A673 (cell line): ENCODE results near the gene ANO3. TPM values are rescaled to one million over a fixed set of nuclear protein-coding genes. Genes with fewer than 3 reads are reported as not detected.

Source experiments
- BruUV-seq: library from RNA; stranded (reverse); fragments of 400-500 nt; replicated peaks from 2 replicates; lab custom pipeline; 2021; lab: Mats Ljungman, UMichigan
- CTCF ChIA-PET: fragments of 300-600 bp; sonication (Branson Sonifier 250); formaldehyde crosslinking; loops from one replicate; lab custom pipeline; 2022; ENCODE audit warnings: antibody characterized with exemption; lab: Charles Lee
- POLR2A ChIA-PET: fragments of 300-600 bp; sonication (Branson Sonifier 250); formaldehyde crosslinking; loops from one replicate; lab custom pipeline; 2022; ENCODE audit warnings: antibody characterized with exemption; ENCODE audit not compliant: low non-redundant PET; lab: Charles Lee
- DNase-seq: peaks from one replicate; pipeline ENCODE4 v3.0.0-alpha.2; 2015; ENCODE audit warnings: low spot score
- H3K27ac ChIP-seq: fragments of 200-600 bp; sonication (generic); 2 replicates; pipeline ENCODE4 v1.5.1; 2016; ENCODE audit warnings: mixed run types, low read depth, mild to moderate bottlenecking, mixed read lengths, antibody characterized with exemption, low read length; ENCODE audit not compliant: poor library complexity, severe bottlenecking
- H3K27me3 ChIP-seq: fragments of 200-600 bp; sonication (generic); replicated peaks from 2 replicates; pipeline ENCODE4 v1.6.1; 2017; ENCODE audit warnings: mixed run types, low read depth, mild to moderate bottlenecking, mixed read lengths, antibody characterized with exemption, low read length; ENCODE audit not compliant: insufficient read depth, poor library complexity
- H3K36me3 ChIP-seq: fragments of 200-600 bp; sonication (generic); 2 replicates; pipeline ENCODE4 v1.6.1; 2016; ENCODE audit warnings: mixed run types, mild to moderate bottlenecking, mixed read lengths, antibody characterized with exemption, low read length; ENCODE audit not compliant: insufficient read depth, poor library complexity, severe bottlenecking
- H3K4me1 ChIP-seq: fragments of 200-600 bp; sonication (generic); 2 replicates; pipeline ENCODE4 v1.6.1; 2017; ENCODE audit warnings: mixed run types, mild to moderate bottlenecking, mixed read lengths, antibody characterized with exemption, low read length; ENCODE audit not compliant: insufficient read depth, poor library complexity, severe bottlenecking
- H3K4me3 ChIP-seq: fragments of 200-600 bp; sonication (generic); 2 replicates; pipeline ENCODE4 v1.5.1; 2016; ENCODE audit warnings: low read depth, mixed run types, mild to moderate bottlenecking, mixed read lengths, low read length; ENCODE audit not compliant: poor library complexity, severe bottlenecking
- H3K9me3 ChIP-seq: fragments of 200-600 bp; sonication (generic); 2 replicates; pipeline ENCODE4 v1.6.1; 2016; ENCODE audit warnings: mixed run types, low read depth, mild to moderate bottlenecking, mixed read lengths, antibody characterized with exemption, low read length; ENCODE audit not compliant: poor library complexity, severe bottlenecking
- EZH2 ChIP-seq: fragments of 200-600 bp; sonication (generic); IDR thresholded peaks from 2 replicates; pipeline ENCODE4 v1.6.1; 2017; ENCODE audit warnings: borderline replicate concordance, low read depth, mild to moderate bottlenecking, mixed read lengths, antibody characterized with exemption, low read length; ENCODE audit not compliant: poor library complexity, severe bottlenecking
- intact Hi-C: fragments of 100-400 bp; cut with micrococcal nuclease; formaldehyde crosslinking; loops from one replicate; pipeline ENCODE4 v1.10.0; 2022; ENCODE audit not compliant: unreplicated experiment
- total RNA-seq: library from RNA; stranded (reverse); gene quantifications from 2 replicates; pipeline ENCODE4 v1.2.3, GENCODE V29; 2021
- TF ChIP-seq, protein P1 (sequence below): fragments of 300-800, 200-600 bp; sonication (generic); conservative IDR thresholded peaks from 2 replicates; pipeline ENCODE4 v1.5.1; 2017; ENCODE audit warnings: low read depth, mild to moderate bottlenecking, antibody characterized with exemption, low read length, moderate library complexity, mixed read lengths

ANO3 gene
- total RNA-seq, 1 experiment from 2014 or later = not detected

DNA sequence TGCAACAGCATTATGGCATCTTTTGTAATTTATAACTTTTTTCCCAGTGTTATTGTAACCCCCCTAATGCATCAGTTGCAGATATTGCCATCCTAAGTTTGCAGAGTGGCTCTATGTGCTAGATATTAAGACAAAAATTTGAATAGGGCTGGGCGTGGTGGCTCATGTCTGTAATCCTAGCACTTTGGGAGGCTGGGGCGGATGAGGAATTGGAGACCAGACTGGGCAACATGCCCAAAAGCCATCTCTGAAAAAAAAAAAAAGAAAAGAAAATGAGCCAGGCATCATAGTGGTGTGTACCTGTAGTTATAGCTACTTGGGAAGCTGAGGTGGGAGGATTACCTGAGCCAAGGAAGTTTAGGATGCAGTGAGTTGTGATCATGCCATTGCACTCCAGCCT lies 290.3 kb downstream of the ANO3 start:
- no peak overlapping the region for H3K27ac ChIP-seq

DNA sequence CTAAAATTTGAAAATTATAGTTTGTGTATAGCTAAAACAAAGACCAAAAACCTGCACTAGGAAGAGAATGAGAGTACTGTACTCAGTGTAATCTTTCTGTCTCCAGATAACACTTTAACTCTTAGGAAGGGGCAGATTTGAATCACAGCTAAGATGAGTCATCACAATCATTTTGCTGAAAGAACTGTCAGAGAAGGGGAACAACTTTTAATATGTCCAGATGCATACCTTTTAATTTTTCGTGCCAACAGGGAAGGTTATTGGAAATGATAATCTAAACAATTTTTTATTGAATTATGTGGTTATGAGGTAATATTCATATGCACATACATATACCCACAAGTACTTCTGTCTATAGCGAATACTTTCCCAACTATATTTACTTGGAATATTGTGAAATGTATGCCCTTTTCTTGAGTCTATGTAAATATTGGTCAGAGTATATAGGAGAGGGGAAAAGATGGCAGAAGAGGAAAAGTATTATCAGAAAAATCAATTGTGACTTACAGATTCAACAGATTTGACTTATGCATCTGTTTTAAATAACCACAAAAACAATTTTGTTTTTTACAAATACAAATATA lies 291.2 kb downstream of the ANO3 start:
- H3K4me3 ChIP-seq = no peak overlapping the region
- no peak for TF ChIP-seq EZH2
- H3K4me1 ChIP-seq = peaks cover 44% of the 10 kb centered on the region
- no TSS peak for BruUV-seq
- H3K9me3 ChIP-seq = no peaks in the 10 kb centered on the region
- intact Hi-C loops = no loop called here
- H3K27ac ChIP-seq = no peak overlapping the region
- CTCF ChIA-PET = no interaction called here
- DNase-seq = peak; percentile 76
- POLR2A ChIA-PET = no interaction called here
- no peaks in the 10 kb centered on the region for H3K36me3 ChIP-seq
- no peaks in the 10 kb centered on the region for H3K27me3 ChIP-seq

More for the DNA sequence above, 290.3 kb downstream of the ANO3 start:
- CTCF ChIA-PET = interaction anchor here (0.7 to 1.0 kb wide), 2 partner anchors 98 to 674 kb away, joined by 3 read pairs; no protein-coding TSS in a partner anchor
- POLR2A ChIA-PET = interaction anchor here (0.7 kb wide), 1 partner anchor 603 kb away, joined by 11 read pairs; no protein-coding TSS in a partner anchor
- Histone ChIP-seq H3K36me3 (no peaks in the 10 kb centered on the region), H3K4me1 (peaks cover 54% of the 10 kb centered on the region), H3K4me3 (no peak overlapping the region), H3K27me3 (no peaks in the 10 kb centered on the region), H3K9me3 (no peaks in the 10 kb centered on the region)
- peak; percentile 78 for DNase-seq
- intact Hi-C loops = no loop called here
- no peak for TF ChIP-seq EZH2
- TF ChIP-seq, protein P1, sequence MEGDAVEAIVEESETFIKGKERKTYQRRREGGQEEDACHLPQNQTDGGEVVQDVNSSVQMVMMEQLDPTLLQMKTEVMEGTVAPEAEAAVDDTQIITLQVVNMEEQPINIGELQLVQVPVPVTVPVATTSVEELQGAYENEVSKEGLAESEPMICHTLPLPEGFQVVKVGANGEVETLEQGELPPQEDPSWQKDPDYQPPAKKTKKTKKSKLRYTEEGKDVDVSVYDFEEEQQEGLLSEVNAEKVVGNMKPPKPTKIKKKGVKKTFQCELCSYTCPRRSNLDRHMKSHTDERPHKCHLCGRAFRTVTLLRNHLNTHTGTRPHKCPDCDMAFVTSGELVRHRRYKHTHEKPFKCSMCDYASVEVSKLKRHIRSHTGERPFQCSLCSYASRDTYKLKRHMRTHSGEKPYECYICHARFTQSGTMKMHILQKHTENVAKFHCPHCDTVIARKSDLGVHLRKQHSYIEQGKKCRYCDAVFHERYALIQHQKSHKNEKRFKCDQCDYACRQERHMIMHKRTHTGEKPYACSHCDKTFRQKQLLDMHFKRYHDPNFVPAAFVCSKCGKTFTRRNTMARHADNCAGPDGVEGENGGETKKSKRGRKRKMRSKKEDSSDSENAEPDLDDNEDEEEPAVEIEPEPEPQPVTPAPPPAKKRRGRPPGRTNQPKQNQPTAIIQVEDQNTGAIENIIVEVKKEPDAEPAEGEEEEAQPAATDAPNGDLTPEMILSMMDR = no peak
- no TSS peak for BruUV-seq

DNA sequence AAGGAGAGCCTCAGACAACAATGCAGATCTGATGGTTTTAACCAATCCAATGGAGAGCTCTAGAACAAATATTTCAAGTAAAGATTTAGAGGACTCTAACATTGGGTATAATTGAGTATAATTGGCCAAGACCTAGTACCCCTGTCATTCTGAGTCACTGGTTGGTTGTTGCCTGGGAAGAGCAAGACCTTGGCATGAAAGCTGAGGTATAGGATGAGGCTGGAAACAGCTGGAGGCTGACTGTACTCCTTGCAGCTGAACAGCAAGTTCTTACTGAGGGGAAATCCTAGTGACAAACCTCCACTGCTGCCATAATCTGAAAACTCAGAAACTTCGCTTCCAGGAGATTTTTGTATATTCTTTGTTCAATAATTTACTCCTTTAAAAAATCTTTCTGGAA lies 294.4 kb downstream of the ANO3 start:
- intact Hi-C loops = no loop called here
- ChIA-PET CTCF (no interaction called here), POLR2A (no interaction called here)
- no TSS peak for BruUV-seq
- H3K27me3 ChIP-seq = no peaks in the 10 kb centered on the region
- peaks cover 16% of the 10 kb centered on the region for H3K4me1 ChIP-seq
- no peaks in the 10 kb centered on the region for H3K36me3 ChIP-seq
- DNase-seq = peak; percentile 47
- no peak overlapping the region for H3K27ac ChIP-seq
- no peaks in the 10 kb centered on the region for H3K9me3 ChIP-seq
- no peak overlapping the region for H3K4me3 ChIP-seq
- no peak for TF ChIP-seq EZH2
- TF ChIP-seq, protein P1 = no peak
